Measurements from ENCODE around the gene LTBP1. TPM values are rescaled to one million over a fixed set of nuclear protein-coding genes. Genes with fewer than 3 reads are reported as not detected.

The LTBP1 gene
- total and polyA plus RNA-seq, 4 donors = 5.8 to 57.6 (median 10.2) TPM

DNA sequence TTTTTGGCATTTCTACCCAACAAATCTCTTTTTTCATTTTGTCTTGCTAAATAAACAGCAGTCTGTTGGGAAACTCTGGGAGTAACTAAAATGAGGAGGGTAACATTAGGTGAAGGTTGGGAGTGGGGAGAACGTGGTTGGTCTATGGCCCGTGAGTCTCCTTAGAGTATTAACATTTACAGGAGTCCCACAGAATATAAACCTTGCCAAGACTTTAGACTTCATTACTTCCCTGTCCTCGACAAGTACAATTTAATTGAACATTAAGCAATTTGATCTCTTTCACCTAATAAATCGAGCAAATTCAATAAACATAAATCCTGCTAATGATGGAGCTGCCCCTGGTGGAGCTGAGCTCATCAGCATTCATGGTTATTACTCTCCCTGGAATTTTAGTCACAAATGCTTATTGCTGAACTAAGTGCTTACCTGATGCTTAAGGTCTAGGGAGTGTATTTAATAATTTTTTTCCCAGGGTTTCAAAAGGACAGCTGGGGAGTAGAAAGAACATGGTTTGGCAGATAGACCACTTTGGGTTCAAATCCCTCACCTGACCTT is 434.6 kb downstream of the LTBP1 start:
- TF ChIP-seq REST (IDR thresholded peaks at IDR 0.05) (no peak), FOXA2 (IDR thresholded peaks at IDR 0.05) (no peak), CTCF (IDR thresholded peaks at IDR 0.05; ENCODE audit: low read depth, low read length, missing input control) (no peak), NR2F2 (IDR thresholded peaks at IDR 0.05) (no peak), RXRA (IDR thresholded peaks at IDR 0.05) (no peak), JUND (IDR thresholded peaks at IDR 0.05) (no peak), HNF4A (conservative IDR thresholded peaks at IDR 0.05) (no peak), TAF1 (conservative IDR thresholded peaks at IDR 0.05) (no peak), YY1 (IDR thresholded peaks at IDR 0.05) (no peak), SP1 (IDR thresholded peaks at IDR 0.05) (no peak), EGR1 (IDR thresholded peaks at IDR 0.05; ENCODE audit: low read depth in 2 of 2) (no peak), RAD21 (IDR thresholded peaks at IDR 0.05) (no peak), FOXA1 (IDR thresholded peaks at IDR 0.05) (no peak), GABPA (IDR thresholded peaks at IDR 0.05 in 1 of 2, conservative IDR thresholded peaks at IDR 0.05 in 1 of 2) (no peak)
- TF ChIP-seq, protein P1, sequence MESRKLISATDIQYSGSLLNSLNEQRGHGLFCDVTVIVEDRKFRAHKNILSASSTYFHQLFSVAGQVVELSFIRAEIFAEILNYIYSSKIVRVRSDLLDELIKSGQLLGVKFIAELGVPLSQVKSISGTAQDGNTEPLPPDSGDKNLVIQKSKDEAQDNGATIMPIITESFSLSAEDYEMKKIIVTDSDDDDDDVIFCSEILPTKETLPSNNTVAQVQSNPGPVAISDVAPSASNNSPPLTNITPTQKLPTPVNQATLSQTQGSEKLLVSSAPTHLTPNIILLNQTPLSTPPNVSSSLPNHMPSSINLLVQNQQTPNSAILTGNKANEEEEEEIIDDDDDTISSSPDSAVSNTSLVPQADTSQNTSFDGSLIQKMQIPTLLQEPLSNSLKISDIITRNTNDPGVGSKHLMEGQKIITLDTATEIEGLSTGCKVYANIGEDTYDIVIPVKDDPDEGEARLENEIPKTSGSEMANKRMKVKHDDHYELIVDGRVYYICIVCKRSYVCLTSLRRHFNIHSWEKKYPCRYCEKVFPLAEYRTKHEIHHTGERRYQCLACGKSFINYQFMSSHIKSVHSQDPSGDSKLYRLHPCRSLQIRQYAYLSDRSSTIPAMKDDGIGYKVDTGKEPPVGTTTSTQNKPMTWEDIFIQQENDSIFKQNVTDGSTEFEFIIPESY (IDR thresholded peaks at IDR 0.05) = no peak
- TF ChIP-seq, protein P2, sequence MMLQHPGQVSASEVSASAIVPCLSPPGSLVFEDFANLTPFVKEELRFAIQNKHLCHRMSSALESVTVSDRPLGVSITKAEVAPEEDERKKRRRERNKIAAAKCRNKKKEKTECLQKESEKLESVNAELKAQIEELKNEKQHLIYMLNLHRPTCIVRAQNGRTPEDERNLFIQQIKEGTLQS (IDR thresholded peaks at IDR 0.05) = no peak
- TF ChIP-seq, protein P3, sequence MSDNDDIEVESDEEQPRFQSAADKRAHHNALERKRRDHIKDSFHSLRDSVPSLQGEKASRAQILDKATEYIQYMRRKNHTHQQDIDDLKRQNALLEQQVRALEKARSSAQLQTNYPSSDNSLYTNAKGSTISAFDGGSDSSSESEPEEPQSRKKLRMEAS (IDR thresholded peaks at IDR 0.05) = no peak
- Histone ChIP-seq H3K9me3 (ENCODE audit: control insufficient read depth in 4 of 4, low read length in 3 of 4) (no peaks in the 10 kb centered on the region), H3K27me3 (ENCODE audit: control insufficient read depth in 4 of 4, insufficient read depth in 4 of 4, low read length in 3 of 4) (no peaks in the 10 kb centered on the region), H3K4me1 (ENCODE audit: control insufficient read depth in 4 of 4, insufficient read depth in 4 of 4, low read length in 3 of 4) (no peaks in the 10 kb centered on the region), H3K36me3 (ENCODE audit: control insufficient read depth in 4 of 4, insufficient read depth in 3 of 4, low read depth in 1 of 4, low read length in 3 of 4) (peaks cover 0 to 2% (median 0%) of the 10 kb centered on the region in 4 donors), H3K4me3 (ENCODE audit: low read depth in 1 of 3, low read length in 3 of 3) (no peak overlapping the region), H3K9ac (ENCODE audit: low read depth in 1 of 2, low read length in 2 of 2) (no peak overlapping the region), H3K27ac (ENCODE audit: low read depth in 1 of 2, low read length in 2 of 2) (no peak overlapping the region)
- DNase-seq (ENCODE audit: low spot score) = no peak
- WGBS = 87% methylated on average over 4 of the region's 4 CpGs

Measured in liver (tissue), 9 donors.